Measurements from ENCODE around the gene PKNOX2.

- TF ChIP-seq POLR2AphosphoS5 (IDR thresholded peaks at IDR 0.05; ENCODE audit: low read depth, low read length), result no peak
- TF ChIP-seq SIN3A (IDR thresholded peaks at IDR 0.05; ENCODE audit: borderline replicate concordance, insufficient read depth, low read length), result no peak
These were observed 199.7 kb downstream of the PKNOX2 start for GRCh38 chr11:125364121-125364826.
